HUES48 (cell line): Measurements from ENCODE around the gene TNNC1.

Experiments used
- H3K27ac ChIP-seq: one replicate; pipeline ENCODE4 v1.7.0; 2013; ENCODE audit warnings: low read depth, low read length, inconsistent platforms
- H3K27me3 ChIP-seq: 2 replicates; pipeline ENCODE4 v1.6.1; 2013; ENCODE audit warnings: mild to moderate bottlenecking, low read length; ENCODE audit not compliant: control insufficient read depth, insufficient read depth
- H3K36me3 ChIP-seq: 2 replicates; pipeline ENCODE4 v1.6.1; 2013; ENCODE audit warnings: low read length; ENCODE audit not compliant: control insufficient read depth, insufficient read depth
- H3K4me1 ChIP-seq: 2 replicates; pipeline ENCODE4 v1.6.1; 2013; ENCODE audit warnings: mild to moderate bottlenecking, low read length; ENCODE audit not compliant: control insufficient read depth, insufficient read depth
- H3K4me3 ChIP-seq: 2 replicates; pipeline ENCODE4 v1.5.1; 2013; ENCODE audit warnings: mild to moderate bottlenecking, low read depth, low read length
- H3K9ac ChIP-seq: 2 replicates; pipeline ENCODE4 v1.6.1; 2013; ENCODE audit warnings: mild to moderate bottlenecking, low read depth, low read length, moderate library complexity
- H3K9me3 ChIP-seq: 2 replicates; pipeline ENCODE4 v1.6.1; 2013; ENCODE audit warnings: low read length; ENCODE audit not compliant: control insufficient read depth, insufficient read depth

Gene TNNC1

DNA sequence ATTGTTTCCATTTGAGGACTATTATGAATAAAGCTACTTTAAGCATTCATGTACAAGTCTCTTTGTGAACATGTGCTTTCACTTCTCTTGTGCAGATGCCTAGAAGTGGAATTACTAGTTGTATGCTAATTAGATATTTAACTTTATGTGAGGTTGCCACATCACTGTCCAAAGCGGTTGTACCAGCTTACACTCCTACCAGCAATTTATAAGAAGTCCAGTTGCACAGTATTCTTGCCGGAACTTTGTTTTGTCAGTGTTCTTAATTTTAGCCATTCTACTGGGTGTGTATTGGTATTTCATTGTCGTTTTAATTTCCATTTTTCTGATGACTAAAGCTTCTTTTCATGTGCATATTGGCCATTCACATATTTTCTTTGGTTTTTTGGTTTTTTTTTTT, 38.0 kb downstream of the TNNC1 start:
- no peaks in the 10 kb centered on the region; the same call in 1 of the 2 replicates for H3K36me3 ChIP-seq
- H3K27ac ChIP-seq: no peak overlapping the region
- H3K9me3 ChIP-seq: no peaks in the 10 kb centered on the region
- no peaks in the 10 kb centered on the region for H3K27me3 ChIP-seq
- H3K9ac ChIP-seq: no peak overlapping the region
- H3K4me3 ChIP-seq: no peak overlapping the region
- peaks cover 4% of the 10 kb centered on the region for H3K4me1 ChIP-seq

GRCh38 chr3:52408466-52408865, 45.4 kb downstream of the TNNC1 start:
- Histone ChIP-seq H3K4me3 (no peak overlapping the region), H3K36me3 (peaks cover 49% of the 10 kb centered on the region), H3K27ac (no peak overlapping the region), H3K4me1 (peaks cover 4% of the 10 kb centered on the region), H3K27me3 (no peaks in the 10 kb centered on the region), H3K9me3 (no peaks in the 10 kb centered on the region), H3K9ac (no peak overlapping the region)

DNA sequence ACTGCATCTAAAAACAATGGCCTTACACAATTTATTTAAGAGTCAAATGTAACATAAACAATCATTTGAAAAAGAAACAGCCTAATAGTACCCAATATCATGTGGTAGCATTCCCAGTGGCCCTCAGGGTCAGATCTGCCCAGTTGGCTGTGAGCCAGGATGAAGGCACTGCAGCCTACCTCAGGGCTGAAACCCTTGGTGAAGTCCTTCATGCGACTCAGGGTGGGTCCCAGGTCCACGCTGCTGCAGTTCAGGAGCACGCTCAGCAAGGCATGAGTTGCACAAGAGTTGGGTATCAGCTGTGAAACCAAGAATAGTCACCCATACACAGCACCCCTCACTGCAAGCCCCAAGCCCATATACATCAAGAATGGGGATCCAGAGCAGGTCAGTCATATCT, 46.1 kb downstream of the TNNC1 start:
- Histone ChIP-seq H3K9me3 (no peaks in the 10 kb centered on the region), H3K9ac (no peak overlapping the region), H3K27me3 (no peaks in the 10 kb centered on the region), H3K4me1 (peaks cover 4% of the 10 kb centered on the region), H3K4me3 (no peak overlapping the region), H3K27ac (no peak overlapping the region), H3K36me3 (peaks cover 56% of the 10 kb centered on the region)

- H3K27me3 ChIP-seq: no peaks in the 10 kb centered on the region
- peaks cover 4% of the 10 kb centered on the region for H3K4me1 ChIP-seq
- no peak overlapping the region for H3K27ac ChIP-seq
- peaks cover 64% of the 10 kb centered on the region for H3K36me3 ChIP-seq
- no peak overlapping the region for H3K4me3 ChIP-seq
- no peak overlapping the region for H3K9ac ChIP-seq
- H3K9me3 ChIP-seq: no peaks in the 10 kb centered on the region
Measured at GRCh38 chr3:52406791-52407510, 46.9 kb downstream of the TNNC1 start.

DNA sequence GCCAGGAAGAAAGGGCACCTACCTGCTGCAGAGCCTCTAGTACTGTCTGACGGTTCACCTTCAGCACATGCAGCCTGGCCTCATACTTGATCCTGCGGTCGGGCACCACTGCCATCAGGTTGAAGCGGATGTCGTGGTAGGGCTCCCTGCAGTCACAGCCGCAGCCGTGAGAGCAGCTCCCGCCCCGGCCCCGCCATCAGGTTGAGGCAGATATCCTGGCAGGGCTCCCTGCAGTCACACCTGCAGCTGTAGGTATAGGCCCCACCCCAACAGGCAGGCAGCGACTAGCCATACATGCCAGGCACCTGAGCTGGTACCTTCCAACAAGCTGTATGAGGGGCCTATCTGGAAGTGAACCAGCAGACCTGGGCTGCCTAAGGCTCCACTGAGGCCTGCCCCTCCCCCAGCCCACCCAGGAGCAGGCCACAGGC, 47.6 kb downstream of the TNNC1 start:
- H3K36me3 ChIP-seq: peaks cover 71% of the 10 kb centered on the region
- H3K9ac ChIP-seq: no peak overlapping the region
- no peak overlapping the region for H3K27ac ChIP-seq

GRCh38 chr3:52405601-52406110, 48.2 kb downstream of the TNNC1 start:
- Histone ChIP-seq H3K9me3 (no peaks in the 10 kb centered on the region), H3K4me1 (no peaks in the 10 kb centered on the region), H3K4me3 (no peak overlapping the region), H3K9ac (no peak overlapping the region), H3K27ac (no peak overlapping the region), H3K36me3 (peaks cover 77% of the 10 kb centered on the region), H3K27me3 (no peaks in the 10 kb centered on the region)

More for the DNA sequence above, 47.6 kb downstream of the TNNC1 start:
- H3K27me3 ChIP-seq: no peaks in the 10 kb centered on the region
- peaks cover under 1% of the 10 kb centered on the region; the same call in 1 of the 2 replicates for H3K4me1 ChIP-seq
- H3K9me3 ChIP-seq: no peaks in the 10 kb centered on the region
- no peak overlapping the region for H3K4me3 ChIP-seq

GRCh38 chr3:52405066-52405465, 48.8 kb downstream of the TNNC1 start:
- no peak overlapping the region for H3K4me3 ChIP-seq

DNA sequence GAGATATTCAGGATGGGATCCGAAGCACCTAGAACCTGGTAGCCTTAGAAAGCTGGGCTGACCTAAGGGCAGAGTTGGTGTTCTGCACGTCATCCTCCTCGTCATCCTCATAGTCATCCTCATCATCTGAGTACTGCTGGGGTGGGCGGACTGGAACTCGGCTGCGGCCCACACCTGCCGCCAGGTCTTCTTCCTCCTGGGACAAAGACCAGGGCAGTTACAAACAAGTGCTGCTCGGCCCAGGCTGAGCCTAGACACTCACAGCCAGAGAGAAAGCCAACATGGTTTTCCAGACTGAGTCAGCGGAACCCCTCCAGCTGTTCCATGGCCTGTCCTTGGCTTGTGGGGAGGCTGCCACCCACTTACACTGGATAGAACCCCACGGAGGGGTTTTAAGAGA, 49.5 kb downstream of the TNNC1 start:
- no peak overlapping the region for H3K9ac ChIP-seq
- peaks cover 81% of the 10 kb centered on the region for H3K36me3 ChIP-seq
- no peak overlapping the region for H3K27ac ChIP-seq

More at GRCh38 chr3:52405066-52405465, 48.8 kb downstream of the TNNC1 start:
- Histone ChIP-seq H3K36me3 (peaks cover 81% of the 10 kb centered on the region), H3K9ac (no peak overlapping the region), H3K4me1 (no peaks in the 10 kb centered on the region), H3K27me3 (no peaks in the 10 kb centered on the region), H3K27ac (no peak overlapping the region), H3K9me3 (no peaks in the 10 kb centered on the region)

DNA sequence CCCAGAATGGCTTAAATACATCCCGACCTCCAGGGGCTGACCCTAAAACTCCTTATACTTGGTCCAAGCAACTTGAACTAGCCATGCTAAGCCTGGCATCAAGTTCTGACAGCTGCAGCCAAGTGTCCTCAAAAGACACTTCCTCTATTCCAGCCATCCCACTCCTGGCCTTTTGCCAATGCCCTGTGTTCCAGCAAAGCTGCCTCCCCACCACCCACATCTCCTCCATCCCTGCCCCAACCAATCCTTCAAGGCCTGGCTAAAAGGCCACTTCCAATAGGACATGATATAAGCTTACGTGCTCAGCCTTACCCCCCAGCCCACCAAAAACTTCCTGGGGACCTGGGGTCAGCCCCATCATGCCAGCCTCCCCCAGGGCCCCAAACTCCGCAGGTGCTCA, 49.9 kb downstream of the TNNC1 start:
- H3K4me3 ChIP-seq: no peak overlapping the region
- H3K27me3 ChIP-seq: no peaks in the 10 kb centered on the region
- H3K36me3 ChIP-seq: peaks cover 81% of the 10 kb centered on the region
- H3K27ac ChIP-seq: no peak overlapping the region
- H3K4me1 ChIP-seq: no peaks in the 10 kb centered on the region
- no peak overlapping the region for H3K9ac ChIP-seq
- H3K9me3 ChIP-seq: no peaks in the 10 kb centered on the region

More for the DNA sequence above, 49.5 kb downstream of the TNNC1 start:
- Histone ChIP-seq H3K4me1 (no peaks in the 10 kb centered on the region), H3K27me3 (no peaks in the 10 kb centered on the region), H3K9me3 (no peaks in the 10 kb centered on the region), H3K4me3 (no peak overlapping the region)

DNA sequence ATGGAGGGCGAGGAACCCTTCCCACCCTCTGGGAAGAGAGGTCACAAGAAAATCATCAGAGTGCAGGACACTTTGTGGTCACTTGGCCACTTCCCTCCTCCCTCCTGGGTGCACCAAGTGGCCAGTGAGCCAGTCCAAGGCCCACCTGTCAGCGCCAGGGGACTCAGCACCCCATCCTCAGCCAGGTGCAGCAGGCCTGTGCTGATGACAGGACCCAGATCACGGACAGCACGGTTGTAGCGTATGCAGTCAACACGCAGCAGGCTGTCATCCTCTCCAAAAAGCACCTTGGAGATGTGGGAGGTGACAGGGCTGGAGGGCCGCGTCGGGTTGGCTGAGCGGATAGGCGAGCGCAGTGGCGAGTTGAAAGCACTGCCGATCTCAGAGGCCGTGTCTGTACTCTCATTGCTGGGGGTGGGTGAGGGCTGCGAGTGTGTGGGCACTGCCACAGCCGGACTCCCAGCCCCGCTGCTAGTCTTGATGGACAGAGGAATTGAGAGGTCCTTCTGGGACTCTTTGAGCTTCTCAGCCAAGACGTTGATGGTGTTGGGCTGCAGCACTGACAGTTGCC, 50.5 kb downstream of the TNNC1 start:
- Histone ChIP-seq H3K36me3 (peaks cover 81% of the 10 kb centered on the region), H3K4me3 (no peak overlapping the region), H3K9ac (no peak overlapping the region)

GRCh38 chr3:52402706-52403270, 51.1 kb downstream of the TNNC1 start:
- no peak overlapping the region for H3K27ac ChIP-seq
- no peak overlapping the region for H3K4me3 ChIP-seq
- H3K9me3 ChIP-seq: no peaks in the 10 kb centered on the region
- no peaks in the 10 kb centered on the region for H3K27me3 ChIP-seq
- no peaks in the 10 kb centered on the region for H3K4me1 ChIP-seq
- no peak overlapping the region for H3K9ac ChIP-seq
- peaks cover 76% of the 10 kb centered on the region for H3K36me3 ChIP-seq

More for the DNA sequence above, 50.5 kb downstream of the TNNC1 start:
- no peak overlapping the region for H3K27ac ChIP-seq
- H3K9me3 ChIP-seq: no peaks in the 10 kb centered on the region
- H3K27me3 ChIP-seq: no peaks in the 10 kb centered on the region
- no peaks in the 10 kb centered on the region for H3K4me1 ChIP-seq
